ENCODE data around the gene CYB5B. TPM values are rescaled to one million over a fixed set of nuclear protein-coding genes. Genes with fewer than 3 reads are reported as not detected.

Gene CYB5B, protein sequence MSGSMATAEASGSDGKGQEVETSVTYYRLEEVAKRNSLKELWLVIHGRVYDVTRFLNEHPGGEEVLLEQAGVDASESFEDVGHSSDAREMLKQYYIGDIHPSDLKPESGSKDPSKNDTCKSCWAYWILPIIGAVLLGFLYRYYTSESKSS
- total RNA-seq = 44.6 and 47.2 TPM in 2 replicates

DNA sequence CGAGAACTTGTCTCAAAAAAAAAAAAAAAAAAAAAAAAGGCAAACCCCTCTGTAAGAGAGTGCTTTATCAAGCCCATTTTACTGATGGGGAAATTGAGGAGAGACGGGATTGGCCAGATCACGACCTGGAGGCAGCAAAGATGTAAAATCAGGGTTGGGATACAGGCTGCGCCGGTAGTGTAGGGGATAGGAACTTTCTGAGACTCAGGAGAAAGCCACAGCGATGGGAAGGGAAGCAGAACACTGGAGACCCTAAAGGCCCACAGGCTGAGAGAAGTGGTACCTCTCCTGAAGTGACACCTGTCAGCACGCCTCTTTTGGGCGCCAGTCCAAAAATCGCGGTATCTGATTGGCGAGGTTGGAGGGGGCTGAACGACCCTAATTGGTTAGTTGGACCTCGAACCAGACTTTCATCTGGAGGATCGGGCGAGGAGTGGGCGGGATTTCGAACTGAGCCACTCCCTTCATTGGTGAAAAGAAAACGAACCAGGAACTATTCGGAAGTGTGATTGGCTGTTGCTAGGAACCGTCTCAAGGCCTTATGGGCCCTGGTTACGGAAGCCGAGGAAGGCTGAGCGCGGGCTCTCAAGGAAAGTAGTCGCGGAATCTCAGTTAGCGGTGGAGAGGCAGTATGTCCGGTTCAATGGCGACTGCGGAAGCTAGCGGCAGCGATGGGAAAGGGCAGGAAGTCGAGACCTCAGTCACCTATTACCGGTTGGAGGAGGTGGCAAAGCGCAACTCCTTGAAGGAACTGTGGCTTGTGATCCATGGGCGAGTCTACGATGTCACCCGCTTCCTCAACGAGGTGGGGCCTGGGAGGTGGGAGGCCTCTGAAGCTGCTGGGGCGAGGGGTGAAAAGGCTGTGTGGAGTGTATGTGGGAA lies at the start of gene CYB5B:
CYB5B (plus strand) TSS at position 567 of the 882 bp plus-strand sequence; CDS start at position 632, 65 bp downstream.

Other genes starting within 250 kb of the CYB5B start
- 26.6 and 54.3 TPM in 2 replicates for gene SNTB2, start 237.5 kb upstream of the CYB5B start, total RNA-seq
- 30.6 and 31.2 TPM in 2 replicates for gene VPS4A, start 113.3 kb upstream of the CYB5B start, total RNA-seq
- 18.8 and 20.9 TPM in 2 replicates for gene PDF, start 94.0 kb upstream of the CYB5B start, total RNA-seq
- 38.6 and 51.7 TPM in 2 replicates for gene COG8, start 85.1 kb upstream of the CYB5B start, total RNA-seq
- 13.5 and 14.7 TPM in 2 replicates for gene NIP7, start 84.8 kb upstream of the CYB5B start, total RNA-seq
- gene TMED6, start 72.8 kb upstream of the CYB5B start, total RNA-seq = not detected in 2 replicates
- 5.0 and 11.2 TPM in 2 replicates for gene TERF2, start 38.6 kb upstream of the CYB5B start, total RNA-seq
- 9.5 and 11.5 TPM in 2 replicates for gene NFAT5, start 141.3 kb downstream of the CYB5B start, total RNA-seq

All from pericardium fibroblast (primary cell).